GM19438 (cell line): ENCODE measurements around the gene CCL18.
"Not testable (repeated sequence)": the region's sequence is repeated elsewhere in the genome, so short reads cannot be mapped to it uniquely, and the experiment has no call there.

Experiments used
- ATAC-seq: cut with Tn5 transposase; IDR thresholded peaks from one replicate; pipeline ENCODE4 v1.9.1; 2021; ENCODE audit warnings: low read depth; ENCODE audit not compliant: unreplicated experiment

CCL18 gene

DNA sequence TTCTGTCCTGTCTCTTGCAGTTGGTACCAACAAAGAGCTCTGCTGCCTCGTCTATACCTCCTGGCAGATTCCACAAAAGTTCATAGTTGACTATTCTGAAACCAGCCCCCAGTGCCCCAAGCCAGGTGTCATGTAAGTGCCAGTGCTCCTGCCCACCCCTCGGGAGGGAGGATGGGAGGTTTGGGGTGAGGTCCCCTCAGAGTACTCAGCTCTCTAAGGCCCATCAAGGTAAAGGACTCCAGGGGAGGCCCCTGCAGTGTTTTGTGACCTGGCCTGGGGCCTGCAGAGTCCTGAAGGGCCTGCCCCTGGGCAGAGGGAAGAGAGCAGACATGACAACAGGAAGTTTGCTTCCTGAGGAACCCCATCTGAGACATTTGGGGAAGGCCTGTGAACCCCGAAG, 6.4 kb downstream of the CCL18 start:
- no peak for ATAC-seq

DNA sequence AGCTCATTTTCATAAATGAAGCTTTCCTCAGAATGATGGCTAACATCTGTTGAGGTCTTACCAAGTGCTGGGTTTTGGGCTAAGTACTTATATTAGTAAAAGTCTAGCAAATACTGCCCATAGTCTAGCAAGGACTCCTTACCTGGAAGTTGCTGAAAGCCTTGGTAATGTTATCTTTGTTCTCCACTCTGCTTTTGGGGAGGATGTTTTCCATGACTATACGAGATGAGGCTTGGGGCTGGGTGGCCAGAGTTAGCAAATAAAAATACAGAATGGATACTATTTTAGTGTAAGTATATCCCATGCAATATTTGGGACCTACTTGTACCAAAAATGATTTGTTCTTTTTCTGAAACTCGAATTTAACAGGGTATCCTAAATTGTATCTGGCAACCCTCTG, 7.7 kb downstream of the CCL18 start:
- no peak for ATAC-seq

DNA sequence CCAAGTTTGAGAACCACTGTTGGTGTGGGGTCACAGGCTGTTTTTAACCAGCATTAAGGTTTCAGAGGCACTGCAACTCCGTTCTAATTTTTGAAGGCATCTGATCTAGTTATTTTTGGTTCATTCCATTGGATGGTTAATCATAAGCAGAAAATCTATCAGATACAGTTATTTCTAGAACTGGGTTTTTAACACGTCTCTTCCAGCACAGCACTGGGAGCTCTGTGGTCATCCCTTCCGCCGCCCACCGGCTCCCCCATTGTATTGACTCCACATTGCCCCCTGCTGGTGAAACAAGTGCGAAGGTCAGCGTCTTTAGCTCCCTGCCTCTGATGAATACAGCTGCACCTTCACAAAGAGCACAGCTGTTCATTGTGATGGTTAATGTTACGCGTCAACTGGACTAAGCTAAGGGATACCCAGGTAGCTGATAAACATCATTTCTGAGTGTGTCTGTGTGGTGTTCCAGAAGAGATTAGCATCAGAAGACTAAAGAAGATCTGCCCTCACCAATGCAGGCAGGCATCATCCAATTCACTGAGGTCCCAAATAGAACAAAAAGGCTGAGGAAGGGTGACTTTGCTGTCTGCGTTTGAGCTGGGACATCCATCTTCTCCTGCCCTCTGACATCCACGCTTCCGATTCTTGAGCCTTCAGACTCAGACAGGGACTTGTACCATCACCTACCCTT, 8.5 kb downstream of the CCL18 start:
- peak; percentile 64 for ATAC-seq

DNA sequence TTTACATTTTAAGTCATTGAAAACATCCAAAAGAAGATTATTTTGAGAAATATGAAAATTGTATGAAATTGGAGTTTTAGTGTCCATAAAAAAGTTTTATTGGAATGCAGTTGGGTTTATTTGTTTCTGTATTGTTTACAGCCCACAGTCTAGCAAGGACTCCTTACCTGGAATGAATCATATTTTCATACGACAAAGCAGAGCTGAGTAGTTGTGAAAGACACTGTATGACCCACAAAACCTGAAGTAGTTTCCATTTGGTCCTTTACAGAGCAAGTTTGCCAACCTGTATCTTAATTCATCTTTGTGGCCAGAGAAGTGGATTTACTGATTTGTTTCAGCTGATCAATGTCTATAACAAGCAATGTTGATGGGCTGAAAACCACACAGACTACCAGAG, 10.3 kb downstream of the CCL18 start:
- no peak for ATAC-seq

DNA sequence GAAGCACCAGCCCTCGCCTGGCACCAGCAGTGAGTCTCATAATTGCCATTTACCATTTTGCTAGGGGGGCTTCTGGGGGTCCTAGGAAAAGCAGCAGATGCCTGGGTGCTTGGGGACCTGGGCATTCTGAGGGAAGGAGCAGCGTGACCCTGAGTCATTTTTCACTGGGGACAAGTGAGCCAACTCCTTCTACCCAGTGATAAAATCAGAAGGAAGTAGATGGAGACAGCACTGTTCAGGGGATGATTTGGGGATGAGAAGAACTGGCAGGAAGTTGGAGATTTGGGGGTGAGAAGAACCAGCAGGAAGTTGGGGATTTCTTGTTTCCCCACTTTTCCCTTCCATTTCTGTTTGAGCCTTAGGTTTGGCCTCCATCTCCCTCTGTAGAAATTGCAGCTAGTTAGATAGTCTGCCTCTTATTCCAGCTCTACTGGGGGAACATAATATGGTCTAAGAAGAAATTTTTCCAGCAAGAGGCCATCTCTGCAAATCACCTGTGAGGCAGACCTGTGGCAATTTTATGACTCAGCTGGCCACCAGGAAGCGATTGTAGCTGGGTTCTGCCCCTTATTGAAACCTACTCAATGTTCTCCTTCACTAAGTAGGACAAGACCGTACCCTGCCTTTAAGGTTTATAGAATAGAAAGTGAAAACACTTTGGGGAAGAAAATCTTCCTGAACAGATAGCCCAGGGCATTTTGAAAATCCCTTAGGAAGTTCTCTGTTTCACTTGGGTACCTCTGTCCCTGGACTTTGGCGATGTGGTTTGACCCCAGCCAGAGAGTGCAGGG, 17.8 kb downstream of the CCL18 start:
- ATAC-seq, result peak; percentile 40

DNA sequence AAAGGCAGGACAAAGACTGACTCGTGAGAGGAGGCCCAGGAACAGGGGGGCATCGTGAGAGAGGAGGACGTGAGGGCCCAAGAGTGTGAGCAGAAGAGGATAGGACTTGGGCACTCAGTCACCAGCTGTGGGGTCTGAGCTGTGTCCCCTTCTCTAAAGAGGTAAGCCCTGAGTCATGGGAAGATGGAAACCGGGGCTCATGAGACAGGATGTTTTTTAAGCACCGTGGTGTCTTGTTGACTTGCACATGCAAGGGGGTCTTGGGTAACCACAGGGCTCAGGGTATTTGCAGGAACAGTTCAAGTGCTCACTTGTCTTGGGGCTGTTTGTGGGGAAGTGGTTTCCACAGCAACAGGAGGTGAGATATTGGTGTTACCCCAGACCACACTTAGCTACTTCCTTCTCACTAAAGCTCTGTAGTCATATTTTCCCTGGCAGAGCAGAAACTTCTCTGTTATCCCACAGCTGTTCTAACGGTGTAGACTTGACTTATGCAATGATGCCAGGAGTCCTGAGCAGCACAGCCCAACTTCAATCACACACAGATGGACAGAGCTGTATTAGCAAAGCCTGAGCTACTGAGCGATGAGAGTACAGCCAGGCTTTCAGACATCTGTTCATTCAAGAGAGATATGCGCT, 18.5 kb downstream of the CCL18 start:
- ATAC-seq, result peak; percentile 54

DNA sequence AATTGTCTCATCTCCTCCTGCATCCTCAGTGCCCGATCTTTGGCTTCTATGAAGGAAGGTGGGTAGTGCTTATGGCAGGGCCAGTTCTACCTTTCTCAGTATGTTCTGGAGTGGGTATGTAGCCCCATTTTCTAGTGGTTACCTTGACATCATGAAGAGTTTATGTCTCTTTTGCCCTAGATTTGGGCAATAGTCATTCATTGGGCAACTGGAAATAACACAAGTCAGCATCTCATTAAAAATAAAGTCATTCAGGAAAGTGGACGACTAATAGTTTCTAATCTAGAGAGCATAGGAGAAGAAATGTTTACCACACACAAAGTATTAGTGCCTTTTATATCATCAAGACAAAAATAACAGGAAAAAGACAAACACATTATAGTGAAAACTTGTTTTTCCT, 19.6 kb downstream of the CCL18 start:
- not testable (repeated sequence) for ATAC-seq

DNA sequence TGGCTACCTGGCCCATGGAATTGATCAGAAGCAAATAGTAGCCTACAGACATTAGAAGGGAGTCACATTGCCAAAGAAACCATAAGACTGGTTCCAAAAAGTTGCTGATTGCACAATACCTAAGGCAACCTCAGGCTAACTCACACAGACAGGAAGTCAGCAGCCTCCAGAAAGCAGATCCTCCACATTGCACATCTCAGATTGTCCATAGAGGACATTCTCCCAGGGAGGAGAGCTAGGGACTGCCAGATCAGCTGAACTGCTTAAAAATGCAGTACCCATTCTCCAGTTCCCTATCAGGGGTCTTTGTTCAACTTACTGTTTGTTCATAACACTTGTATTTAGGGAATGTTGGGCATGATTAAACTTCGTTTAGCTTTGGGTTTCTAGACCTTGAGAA, 21.7 kb downstream of the CCL18 start:
- ATAC-seq, result no peak

DNA sequence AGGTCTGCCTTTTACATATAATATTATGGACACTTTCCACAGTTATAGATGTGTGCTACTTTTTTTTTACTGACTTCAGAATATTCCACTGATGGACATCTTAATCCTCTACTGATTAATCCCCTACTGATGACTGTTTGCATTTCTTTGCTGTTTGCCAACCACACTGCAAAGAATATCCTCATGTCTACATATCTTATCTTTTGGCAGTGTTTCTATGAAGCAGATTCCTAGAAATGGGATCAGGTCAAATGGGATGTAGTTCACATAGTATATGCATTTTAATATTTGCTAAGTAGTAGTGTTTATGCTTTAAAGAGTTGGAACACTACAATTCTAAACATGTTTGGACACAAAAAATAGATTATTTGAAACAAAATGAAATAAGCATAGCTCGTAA, 22.7 kb downstream of the CCL18 start:
- no peak for ATAC-seq

DNA sequence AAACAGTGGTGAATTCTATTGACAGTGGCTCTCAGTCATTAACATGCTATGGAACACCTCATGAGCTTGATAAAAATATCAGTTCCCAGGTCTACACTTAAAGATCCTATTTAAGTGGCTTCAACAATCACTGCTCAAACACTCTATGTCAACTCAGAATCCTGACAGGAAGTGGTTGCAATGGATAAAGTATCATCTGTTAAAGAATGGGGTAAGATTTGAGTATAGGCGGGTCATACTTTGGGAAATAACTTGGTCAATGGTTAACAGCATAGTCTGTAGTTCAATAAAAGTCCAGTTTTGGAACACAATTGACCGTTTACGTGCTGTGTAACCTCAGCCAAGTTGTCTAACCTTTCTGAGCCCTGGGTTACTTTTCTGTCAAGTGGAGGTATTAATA, 23.4 kb downstream of the CCL18 start:
- not testable (repeated sequence) for ATAC-seq

DNA sequence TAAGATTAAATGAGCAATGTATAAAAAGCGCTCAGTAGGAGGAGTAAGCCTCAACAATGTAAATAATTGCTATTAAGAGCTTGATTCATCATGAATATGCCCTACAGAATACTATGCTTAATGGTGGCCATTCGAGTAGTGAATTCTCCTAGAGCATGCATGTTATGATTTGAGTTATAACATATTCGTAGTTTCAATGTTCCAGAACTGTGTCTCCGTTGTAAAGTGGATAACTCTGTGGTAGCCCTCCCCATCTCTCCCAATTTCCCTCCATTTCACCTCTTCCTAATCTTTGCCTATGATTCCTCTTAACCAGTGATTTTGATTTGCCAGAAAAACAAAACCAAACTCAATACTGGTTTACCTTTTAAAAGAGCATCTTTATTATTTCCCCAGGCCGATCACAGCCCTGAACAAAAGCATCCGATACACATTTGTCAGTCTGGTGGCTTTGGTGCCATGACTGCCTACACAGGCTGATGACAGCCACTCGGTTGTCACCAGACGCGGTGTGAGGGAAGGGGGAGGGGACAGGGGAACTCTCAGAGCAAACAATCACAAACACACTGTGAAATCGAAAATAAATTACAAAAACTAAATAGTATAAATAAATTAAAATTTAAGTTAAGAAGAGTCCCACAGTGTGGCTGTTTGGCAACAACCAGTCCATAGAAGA, 24.0 kb downstream of the CCL18 start:
- ATAC-seq, result not testable (repeated sequence)

DNA sequence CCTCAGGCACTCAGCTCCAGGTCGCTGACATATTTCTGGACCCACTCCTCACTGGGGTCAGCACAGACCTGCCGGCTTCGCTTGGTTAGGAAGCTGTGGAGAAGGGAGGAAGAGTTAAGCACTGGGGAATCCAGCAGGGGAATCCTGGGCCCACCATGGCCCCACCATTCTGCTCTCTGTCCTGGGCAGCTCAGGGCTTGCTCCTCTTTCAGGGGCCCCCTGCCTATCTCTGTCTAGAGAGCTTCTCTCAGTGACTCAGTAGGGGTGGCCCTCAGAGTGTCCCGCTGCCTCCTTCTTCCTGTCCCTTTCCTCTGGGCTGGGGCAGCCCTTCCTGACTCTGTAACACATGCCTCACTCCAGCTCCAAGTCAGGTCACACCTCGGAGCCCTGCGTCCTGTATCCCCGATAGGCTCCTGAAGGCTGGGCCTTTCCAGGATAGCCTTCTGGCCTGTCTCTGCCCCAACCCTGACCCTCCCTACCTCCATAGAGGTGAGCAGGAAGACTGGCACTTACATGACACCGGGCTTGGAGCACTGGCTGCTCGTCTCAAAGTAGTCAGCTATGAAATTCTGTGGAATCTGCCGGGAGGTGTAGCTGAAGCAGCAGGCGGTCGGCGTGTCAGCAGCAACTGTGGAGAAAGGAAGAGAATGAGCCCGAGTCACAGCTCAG, 24.7 kb downstream of the CCL18 start:
- ATAC-seq, result no peak

DNA sequence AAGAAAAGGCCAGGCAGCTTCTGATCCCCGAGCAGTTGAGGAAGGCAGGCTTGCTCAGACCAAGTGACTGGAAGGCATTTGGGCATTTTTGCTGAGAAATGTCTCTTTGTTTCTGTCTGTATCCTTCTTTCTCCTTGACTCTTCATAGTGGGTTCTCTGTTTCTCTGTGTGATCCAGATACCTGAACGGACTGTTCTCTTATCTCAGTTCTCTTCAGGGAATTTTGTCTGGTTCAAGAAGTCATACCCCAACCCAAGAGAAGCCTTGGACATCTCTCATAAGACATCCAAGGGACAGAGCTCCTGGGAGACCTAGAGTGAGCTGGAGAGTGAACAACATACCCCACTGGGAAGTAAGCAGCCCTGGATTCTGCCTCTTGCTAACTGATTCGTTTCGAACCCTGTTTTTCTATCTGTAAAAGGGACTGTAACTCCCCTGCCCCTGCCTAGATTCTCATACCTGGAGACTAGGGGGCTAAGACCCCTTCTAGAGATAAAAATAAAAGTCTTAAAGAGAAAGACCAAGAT, 25.3 kb downstream of the CCL18 start:
- no peak for ATAC-seq

DNA sequence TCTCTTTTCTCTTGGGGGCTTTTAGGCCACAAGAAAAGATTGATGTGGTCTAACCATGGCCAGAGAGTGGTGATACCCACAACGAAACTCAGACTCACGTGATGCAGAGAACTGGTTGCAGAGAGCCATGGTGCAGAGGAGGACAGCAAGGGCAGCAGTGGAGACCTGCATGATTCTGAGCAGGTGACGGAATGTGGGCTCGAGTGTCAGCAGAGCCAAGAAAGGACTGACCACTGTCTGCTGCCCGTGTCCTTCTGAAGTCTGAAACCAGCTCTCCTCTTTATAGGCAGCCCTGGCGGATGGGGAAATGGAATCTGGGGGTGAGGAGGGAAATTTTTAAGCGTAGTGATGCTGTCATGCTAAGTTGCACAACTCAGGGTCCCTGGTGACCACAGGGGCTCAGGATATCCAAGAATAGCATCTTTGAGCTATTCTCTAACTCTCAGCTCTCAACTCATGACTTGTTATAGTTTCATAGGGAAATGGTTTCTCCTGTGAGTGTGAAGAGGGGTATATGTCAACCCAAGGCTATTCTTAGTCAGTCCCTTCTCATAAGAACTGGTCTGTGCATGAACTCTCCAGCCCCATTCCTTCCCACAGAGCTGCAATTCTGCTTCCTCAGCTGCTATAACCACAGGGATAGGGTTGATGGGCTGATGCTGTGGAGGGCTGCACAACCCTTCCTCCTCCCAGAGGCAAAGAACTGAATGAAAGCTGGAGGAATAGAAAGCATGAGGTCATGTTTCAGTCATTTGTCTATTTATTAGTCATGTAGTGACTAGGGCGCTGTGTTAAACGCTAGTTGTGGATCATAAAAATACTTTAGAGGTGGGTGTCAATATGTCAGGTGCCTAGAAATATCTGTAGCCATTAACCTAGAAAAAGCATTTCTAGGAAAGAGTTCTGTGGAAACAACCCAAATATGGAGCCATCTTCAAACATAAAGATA, 26.1 kb downstream of the CCL18 start, which contains the start of gene CCL3:
Gene CCL3 (minus strand): TSS at position 256 of the 949 bp plus-strand sequence. CDS start 85 bp downstream, at position 171.
- ATAC-seq, result peak; percentile 78

DNA sequence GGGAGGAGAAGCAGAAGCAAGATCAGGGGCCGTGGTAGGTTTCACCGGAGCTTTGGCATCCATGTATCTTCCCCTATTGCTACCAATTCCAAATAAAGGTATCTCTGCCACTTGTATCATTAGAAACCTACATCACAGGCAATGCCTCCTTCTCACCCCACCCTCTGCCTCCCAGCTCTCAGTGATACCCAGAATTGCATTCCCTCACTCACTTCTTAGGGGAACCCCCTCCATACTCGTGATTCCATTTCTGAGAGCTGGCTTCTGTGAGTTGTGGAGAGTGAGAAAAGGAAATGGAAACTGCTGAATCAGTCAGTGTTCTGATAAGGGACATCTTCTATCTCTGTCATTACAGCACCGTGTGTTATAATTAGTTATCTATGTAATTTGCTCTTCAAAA, 28.2 kb downstream of the CCL18 start:
- no peak for ATAC-seq

DNA sequence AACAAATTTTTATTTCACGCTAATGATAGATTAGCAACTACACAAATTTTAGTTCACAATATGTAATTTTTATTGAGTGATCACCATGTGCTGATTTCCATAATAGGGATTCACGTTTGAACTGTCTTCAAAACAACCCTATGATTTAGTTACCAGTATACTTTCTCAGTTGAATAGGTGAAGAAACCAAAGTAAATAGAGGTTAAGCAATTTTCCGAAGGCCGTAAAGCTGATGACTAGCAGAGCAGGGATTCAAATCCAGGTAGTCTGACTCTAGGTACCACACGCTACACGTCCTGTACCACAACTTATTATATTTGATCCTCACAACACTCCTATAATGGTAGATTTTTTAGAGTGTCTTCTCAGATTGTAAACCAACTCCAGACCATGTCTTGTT, 28.6 kb downstream of the CCL18 start:
- ATAC-seq, result not testable (repeated sequence)

DNA sequence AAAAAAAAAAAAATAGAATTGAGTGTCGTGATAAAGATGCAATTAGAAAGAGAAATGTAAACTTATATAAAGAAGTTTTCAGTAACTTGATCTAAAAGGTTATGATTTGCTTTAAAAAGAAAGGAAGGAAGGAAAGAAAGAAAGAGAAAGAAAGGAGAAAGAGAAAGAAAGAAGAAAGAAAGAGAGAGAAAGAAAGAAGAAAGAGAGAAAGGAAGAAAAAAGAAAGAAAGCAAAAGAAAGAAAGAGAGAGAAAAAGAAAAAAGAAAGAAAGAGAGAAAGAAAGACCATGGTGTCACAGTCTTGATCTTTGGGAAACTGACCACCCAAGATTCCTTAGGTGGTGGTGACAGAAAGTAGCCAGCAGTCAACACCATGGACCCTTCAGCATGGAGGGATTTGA, 30.2 kb downstream of the CCL18 start:
- ATAC-seq, result no peak

DNA sequence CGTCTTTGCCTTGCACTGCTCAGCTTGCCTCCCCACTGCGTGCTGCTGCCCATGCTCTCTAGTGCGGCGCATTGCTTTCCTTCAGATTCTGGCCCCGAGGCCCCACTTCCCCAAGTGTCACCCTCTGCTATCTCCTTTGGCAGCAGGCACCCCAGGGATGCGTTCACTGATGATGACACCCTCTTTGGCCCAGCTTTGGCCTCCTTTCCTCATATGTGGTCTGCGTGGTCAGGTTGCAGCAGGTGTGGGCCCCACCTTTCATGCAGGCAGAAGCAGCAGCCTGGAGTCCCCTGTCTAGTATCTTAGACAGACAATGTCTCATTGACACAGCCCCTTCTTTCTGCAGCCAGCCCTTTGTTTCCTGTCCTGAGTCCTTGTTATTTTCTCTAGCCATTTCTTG, 30.7 kb downstream of the CCL18 start:
- ATAC-seq, result no peak

DNA sequence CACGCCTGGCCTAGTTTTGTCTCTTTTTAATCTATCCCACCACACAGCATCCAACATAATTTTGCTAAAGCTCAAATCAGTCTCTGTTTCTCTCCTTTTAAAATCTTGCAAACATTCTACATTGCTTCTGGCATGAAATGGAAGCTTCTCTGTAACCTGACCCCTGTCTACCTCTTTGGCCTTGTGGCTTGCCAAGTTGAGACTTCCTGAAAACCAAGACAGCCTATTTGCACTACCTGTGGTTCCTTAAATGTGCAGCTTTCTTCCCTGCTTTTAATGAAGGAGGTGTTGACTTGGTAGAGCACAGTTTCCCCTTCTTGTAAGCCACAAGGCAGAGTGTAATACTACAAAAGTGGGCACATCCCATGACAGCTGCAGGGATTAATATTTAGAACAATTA, 31.9 kb downstream of the CCL18 start:
- ATAC-seq, result no peak
